Smooth muscle cell (in vitro differentiated cells): ENCODE results near the gene SCN1B. TPM values are rescaled to one million over a fixed set of nuclear protein-coding genes. Genes with fewer than 3 reads are reported as not detected.

Experiments
- DNase-seq: peaks from one replicate; lab custom pipeline; 2025; ENCODE audit not compliant: unreplicated experiment; lab: John Stamatoyannopoulos, UW
- H2AFZ ChIP-seq: fragments of 200-600 bp; sonication (generic); 2 replicates; pipeline ENCODE4 v1.6.0; 2016; ENCODE audit warnings: antibody characterized with exemption, low read depth, mild to moderate bottlenecking
- H3F3A ChIP-seq: fragments of 200-600 bp; sonication (generic); 2 replicates; pipeline ENCODE4 v1.6.0; 2017; ENCODE audit warnings: antibody characterized with exemption, low read depth
- H3K27ac ChIP-seq: fragments of 200-600 bp; sonication (generic); 2 replicates; pipeline ENCODE4 v1.5.1; 2016; ENCODE audit warnings: low read depth, mild to moderate bottlenecking
- H3K27me3 ChIP-seq: fragments of 200-600 bp; sonication (generic); 2 replicates; pipeline ENCODE4 v1.6.1; 2016; ENCODE audit warnings: low read depth, mild to moderate bottlenecking
- H3K36me3 ChIP-seq: fragments of 200-600 bp; sonication (generic); 2 replicates; pipeline ENCODE4 v1.5.1; 2016; ENCODE audit warnings: low read depth
- H3K4me1 ChIP-seq: fragments of 200-600 bp; sonication (generic); 2 replicates; pipeline ENCODE4 v1.5.1; 2016; ENCODE audit warnings: low read depth
- H3K4me2 ChIP-seq: fragments of 200-600 bp; sonication (generic); 2 replicates; pipeline ENCODE4 v1.6.0; 2016; ENCODE audit warnings: mild to moderate bottlenecking
- H3K4me3 ChIP-seq: fragments of 200-600 bp; sonication (generic); 2 replicates; pipeline ENCODE4 v1.5.1; 2016; ENCODE audit warnings: mild to moderate bottlenecking
- H3K79me2 ChIP-seq: fragments of 200-600 bp; sonication (generic); 2 replicates; pipeline ENCODE4 v1.6.0; 2016; ENCODE audit warnings: low read depth, mild to moderate bottlenecking
- H3K9ac ChIP-seq: fragments of 200-600 bp; sonication (generic); 2 replicates; pipeline ENCODE4 v1.6.0; 2016; ENCODE audit warnings: low read depth
- H3K9me3 ChIP-seq: fragments of 200-600 bp; sonication (generic); replicated peaks from 2 replicates; pipeline ENCODE4 v1.5.1; 2016; ENCODE audit warnings: low read depth
- H4K20me1 ChIP-seq: fragments of 200-600 bp; sonication (generic); 2 replicates; pipeline ENCODE4 v1.6.0; 2016; ENCODE audit warnings: low read depth
- CTCF ChIP-seq: fragments of 200-600 bp; sonication (generic); IDR thresholded peaks from 2 replicates; pipeline ENCODE4 v1.5.1; 2017; ENCODE audit warnings: borderline replicate concordance, mild to moderate bottlenecking, antibody characterized with exemption; ENCODE audit not compliant: insufficient read depth, poor library complexity, severe bottlenecking
- WGBS: methylation state at CpG from one replicate; pipeline ENCODE4 v1.1.7; 2016; ENCODE audit warnings: low lambda C conversion rate; 5-methylcytosine and 5-hydroxymethylcytosine counted together
- polyA plus RNA-seq: library from polyadenylated mRNA; unstranded; fragments of >200 nt; fragmentation: Nextera tagmentation; extraction: Ambion mirVana; gene quantifications from 2 replicates; pipeline ENCODE4 v1.2.1, GENCODE V29; 2016
- total RNA-seq: library from RNA; depleted of rRNA; stranded (reverse); fragments of >200 nt; gene quantifications from 2 replicates; pipeline ENCODE4 v1.2.3, GENCODE V29; 2014

SCN1B gene
- total and polyA plus RNA-seq, 2 experiments from 2014 or later, result 0.99 to 2.2 TPM

DNA sequence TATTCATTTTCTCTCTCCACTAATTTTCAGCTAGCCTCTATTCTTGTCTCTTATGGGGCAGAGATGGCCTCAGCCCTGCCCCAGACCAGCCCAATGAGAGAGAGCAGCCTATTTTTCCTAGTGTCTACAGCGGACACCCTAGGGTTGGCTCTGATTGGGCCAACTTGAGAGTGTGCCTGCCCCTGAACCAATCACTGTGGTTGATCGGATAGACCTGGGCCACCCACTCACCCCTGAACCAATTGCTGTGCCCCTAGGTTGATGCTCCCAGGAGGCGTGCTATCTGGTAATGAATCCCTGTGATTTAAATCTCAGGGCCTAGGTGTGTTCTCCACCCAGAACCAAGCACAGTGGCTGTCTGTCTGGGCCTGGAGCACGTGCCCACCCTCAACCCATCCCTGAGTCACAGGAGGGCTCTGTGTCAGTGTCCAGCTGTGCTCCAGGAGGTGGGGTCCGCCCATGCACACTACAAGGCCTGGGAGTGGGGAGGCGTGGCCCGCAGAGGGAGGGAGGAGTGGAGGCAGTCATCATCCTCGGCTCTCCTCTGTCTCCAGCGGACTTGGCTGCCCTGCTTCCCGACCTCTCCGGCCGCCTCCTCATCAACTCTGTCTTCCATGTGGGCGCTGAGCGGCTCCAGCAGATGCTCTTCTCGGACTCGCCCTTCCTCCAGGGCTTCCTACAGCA is 14.9 kb upstream of the SCN1B start:
- Histone ChIP-seq H3F3A (no peaks in the 10 kb centered on the region), H3K79me2 (no peaks in the 10 kb centered on the region), H3K4me3 (no peak overlapping the region), H3K27me3 (no peaks in the 10 kb centered on the region), H3K27ac (no peak overlapping the region), H3K9ac (no peak overlapping the region), H3K9me3 (no peaks in the 10 kb centered on the region), H2AFZ (no peak overlapping the region), H4K20me1 (no peaks in the 10 kb centered on the region), H3K4me1 (no peaks in the 10 kb centered on the region), H3K4me2 (no peak overlapping the region), H3K36me3 (no peaks in the 10 kb centered on the region)
- 89% methylated on average over 16 of the region's 16 CpGs for WGBS
- no peak for DNase-seq
- TF ChIP-seq CTCF, result no peak

GRCh38 chr19:35015954-35016351 is 14.3 kb upstream of the SCN1B start:
- Histone ChIP-seq H3K9ac (no peak overlapping the region), H3K27me3 (no peaks in the 10 kb centered on the region), H3K4me1 (no peaks in the 10 kb centered on the region), H3F3A (no peaks in the 10 kb centered on the region), H3K36me3 (no peaks in the 10 kb centered on the region), H2AFZ (no peak overlapping the region), H4K20me1 (peaks cover 3% of the 10 kb centered on the region), H3K4me3 (no peak overlapping the region), H3K27ac (no peak overlapping the region), H3K9me3 (no peaks in the 10 kb centered on the region), H3K79me2 (no peaks in the 10 kb centered on the region), H3K4me2 (no peak overlapping the region)
- DNase-seq, result no peak
- no peak for TF ChIP-seq CTCF
- over 99% methylated on average over 6 of the region's 6 CpGs for WGBS

DNA sequence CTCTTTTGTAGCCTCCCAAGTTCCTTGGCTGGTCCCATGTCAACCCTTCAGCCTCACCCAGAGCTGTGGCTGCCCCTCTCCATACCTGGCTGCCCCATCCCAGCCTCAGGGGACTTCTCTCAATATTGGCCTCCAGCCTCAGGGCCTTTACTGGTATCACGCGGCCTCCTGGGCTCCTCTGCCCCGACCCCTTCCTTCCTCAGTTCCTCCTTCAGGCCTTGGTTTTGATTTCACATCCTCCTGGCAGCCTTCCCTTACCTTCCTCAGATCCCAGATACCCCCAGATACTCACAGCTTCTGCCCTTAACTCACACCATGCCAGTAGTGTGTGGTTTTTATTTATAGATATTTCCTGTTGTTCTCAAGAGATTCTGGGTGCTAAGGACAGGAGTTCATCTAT is 12.8 kb upstream of the SCN1B start:
- DNase-seq, result no peak
- Histone ChIP-seq H3K79me2 (no peaks in the 10 kb centered on the region), H3K9ac (no peak overlapping the region), H3K36me3 (no peaks in the 10 kb centered on the region), H4K20me1 (peaks cover 3% of the 10 kb centered on the region), H3K4me2 (no peak overlapping the region), H3K27me3 (no peaks in the 10 kb centered on the region), H3F3A (no peaks in the 10 kb centered on the region), H2AFZ (no peak overlapping the region), H3K4me1 (no peaks in the 10 kb centered on the region), H3K4me3 (no peak overlapping the region), H3K27ac (no peak overlapping the region), H3K9me3 (no peaks in the 10 kb centered on the region)
- no peak for TF ChIP-seq CTCF
- whole genome bisulfite sequencing, result 100% methylated on average over 3 of the region's 3 CpGs

DNA sequence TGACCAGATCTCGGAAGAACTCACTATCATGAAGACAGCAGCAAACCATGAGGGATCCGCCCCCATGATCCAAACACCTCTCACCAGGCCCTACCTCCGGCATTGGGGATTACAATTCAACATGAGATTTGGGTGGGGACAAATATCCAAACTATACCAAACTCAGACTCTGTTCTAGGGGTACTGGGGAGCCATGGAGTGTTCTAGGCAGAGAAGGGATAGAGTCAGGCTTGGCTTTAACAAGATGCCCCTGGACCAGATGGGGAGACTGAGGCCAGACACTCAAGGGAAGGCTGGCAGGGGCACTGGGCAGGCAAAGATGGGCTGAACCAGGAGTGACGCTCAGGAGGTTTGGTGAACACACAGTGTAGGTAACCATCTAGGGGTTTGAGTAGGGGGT is 11.9 kb upstream of the SCN1B start:
- Histone ChIP-seq H3K27me3 (no peaks in the 10 kb centered on the region), H3K9ac (no peak overlapping the region), H3K4me3 (no peak overlapping the region), H3K4me2 (no peak overlapping the region), H4K20me1 (peaks cover 3% of the 10 kb centered on the region), H3K27ac (no peak overlapping the region), H3F3A (no peaks in the 10 kb centered on the region), H3K79me2 (no peaks in the 10 kb centered on the region), H3K4me1 (no peaks in the 10 kb centered on the region), H3K36me3 (no peaks in the 10 kb centered on the region), H3K9me3 (no peaks in the 10 kb centered on the region), H2AFZ (no peak overlapping the region)
- no peak for DNase-seq
- WGBS, result 97% methylated on average over 4 of the region's 4 CpGs
- no peak for TF ChIP-seq CTCF
